H1 (cell line): Measurements from ENCODE around the gene PXDC1. TPM values are rescaled to one million over a fixed set of nuclear protein-coding genes. Genes with fewer than 3 reads are reported as not detected.

Experiments
- CTCF ChIA-PET: fragments of 300-600 bp; sonication (Branson Sonifier 250); formaldehyde crosslinking; loops from one replicate; lab custom pipeline; 2021; ENCODE audit not compliant: partially characterized antibody; lab: Charles Lee
- POLR2A ChIA-PET: fragments of 300-600 bp; sonication (Branson Sonifier 250); formaldehyde crosslinking; loops from one replicate; lab custom pipeline; 2021; ENCODE audit warnings: inconsistent platforms; ENCODE audit not compliant: partially characterized antibody; lab: Charles Lee
- DNase-seq, 2 experiments: peaks; one replicate each; pipeline versions ENCODE4 v3.0.0 to v3.0.0-alpha.2; 2010 to 2022; ENCODE audit warnings: low spot score in 2 of 2, low read depth in 1 of 2, mixed read lengths in 1 of 2
- FAIRE-seq: peaks from 2 replicates; lab custom pipeline; 2011; peaks lifted over from hg19 to GRCh38; lab: Jason Lieb, UNC
- H2AFZ ChIP-seq: 2 replicates; pipeline ENCODE4 v1.8.1; 2012; ENCODE audit warnings: low read length, inconsistent platforms
- H2AK5ac ChIP-seq: 2 replicates; pipeline ENCODE4 v1.6.1; 2013; ENCODE audit warnings: low read depth, low read length
- H2BK120ac ChIP-seq: replicated peaks from 2 replicates; pipeline ENCODE3; 2013; ENCODE audit warnings: low read depth, low read length, inconsistent platforms
- H2BK12ac ChIP-seq: 2 replicates; pipeline ENCODE4 v1.6.1; 2013; ENCODE audit warnings: low read depth, low read length
- H2BK15ac ChIP-seq: 2 replicates; pipeline ENCODE4 v1.6.1; 2013; ENCODE audit warnings: low read length
- H2BK20ac ChIP-seq: 2 replicates; pipeline ENCODE4 v1.6.1; 2013; ENCODE audit warnings: low read length
- H2BK5ac ChIP-seq: 2 replicates; pipeline ENCODE4 v1.6.1; 2013; ENCODE audit warnings: low read depth, low read length
- H3K14ac ChIP-seq: 2 replicates; pipeline ENCODE4 v1.6.1; 2013; ENCODE audit warnings: inconsistent platforms; ENCODE audit not compliant: insufficient read length
- H3K18ac ChIP-seq: 2 replicates; pipeline ENCODE4 v1.6.1; 2013; ENCODE audit warnings: low read length; ENCODE audit errors: extremely low read depth
- H3K23ac ChIP-seq: 2 replicates; pipeline ENCODE4 v1.6.1; 2013; ENCODE audit warnings: inconsistent platforms; ENCODE audit not compliant: insufficient read length
- H3K23me2 ChIP-seq: 2 replicates; pipeline ENCODE4 v1.6.1; 2013; ENCODE audit warnings: low read depth, low read length
- H3K27ac ChIP-seq: 2 replicates; pipeline ENCODE4 v1.6.1; 2011; ENCODE audit warnings: low read depth, low read length, inconsistent platforms
- H3K27me3 ChIP-seq, 4 experiments: replicated peaks in 1 of 4; 1 replicate in 1 of 4; 2 replicates in 3 of 4; pipeline versions ENCODE4 v1.6.1 to v1.8.1; 2011 to 2013; ENCODE audit warnings: low read length in 3 of 4, mild to moderate bottlenecking in 3 of 4, inconsistent platforms in 2 of 4, mixed read lengths in 2 of 4, moderate library complexity in 1 of 4; ENCODE audit not compliant: control insufficient read depth in 3 of 4, insufficient read depth in 3 of 4; ENCODE audit errors: extremely low read depth in 1 of 4
- H3K36me3 ChIP-seq, 4 experiments: 2 replicates each; pipeline versions ENCODE4 v1.6.1 to v1.8.1; 2011 to 2013; ENCODE audit warnings: mild to moderate bottlenecking in 4 of 4, low read length in 3 of 4, moderate library complexity in 2 of 4, control low read depth in 1 of 4, inconsistent platforms in 1 of 4; ENCODE audit not compliant: insufficient read depth in 4 of 4, control insufficient read depth in 2 of 4
- H3K4ac ChIP-seq: replicated peaks from 2 replicates; pipeline ENCODE3; 2013; ENCODE audit warnings: low read length, low read depth, mixed read lengths, inconsistent platforms; ENCODE audit not compliant: insufficient read length
- H3K4me1 ChIP-seq, 4 experiments: replicated peaks in 1 of 4; 1 replicate in 1 of 4; 2 replicates in 3 of 4; pipeline versions ENCODE4 v1.6.1 to v1.8.1; 2011 to 2013; ENCODE audit warnings: low read length in 3 of 4, inconsistent platforms in 2 of 4, mixed read lengths in 1 of 4; ENCODE audit not compliant: insufficient read depth in 4 of 4, control insufficient read depth in 3 of 4
- H3K4me2 ChIP-seq, 2 experiments: 2 replicates each; pipeline versions ENCODE4 v1.6.1 to v1.8.1; 2011 to 2013; ENCODE audit warnings: low read depth in 2 of 2, low read length in 2 of 2, control low read depth in 1 of 2, inconsistent platforms in 1 of 2, mild to moderate bottlenecking in 1 of 2; ENCODE audit not compliant: insufficient read depth in 1 of 2
- H3K4me3 ChIP-seq, 4 experiments: fragments of 200-600, 300-600 bp in 1 of 4; sonication (generic), shearing (Covaris generic), sonication (Bioruptor Twin) in 1 of 4; 2 replicates each; pipeline versions ENCODE4 v1.5.1 to v1.8.1; 2011 to 2016; ENCODE audit warnings: low read length in 4 of 4, low read depth in 3 of 4, control low read depth in 2 of 4, inconsistent platforms in 2 of 4, mild to moderate bottlenecking in 2 of 4, mixed read lengths in 1 of 4, moderate library complexity in 1 of 4; ENCODE audit not compliant: insufficient read depth in 2 of 4; ENCODE audit errors: extremely low read depth in 1 of 4
- H3K56ac ChIP-seq: replicated peaks from 2 replicates; pipeline ENCODE3; 2013; ENCODE audit warnings: low read depth, mild to moderate bottlenecking, mixed read lengths, low read length, inconsistent platforms; ENCODE audit not compliant: insufficient read length
- H3K79me1 ChIP-seq: 2 replicates; pipeline ENCODE4 v1.6.1; 2013; ENCODE audit warnings: low read depth, low read length, control low read depth
- H3K79me2 ChIP-seq, 2 experiments: 2 replicates each; pipeline versions ENCODE4 v1.6.1 to v1.8.1; 2012 to 2013; ENCODE audit warnings: low read length in 2 of 2, mild to moderate bottlenecking in 2 of 2, inconsistent platforms in 1 of 2; ENCODE audit not compliant: insufficient read depth in 2 of 2, control insufficient read depth in 1 of 2
- H3K9ac ChIP-seq, 4 experiments: replicated peaks in 1 of 4; 1 replicate in 1 of 4; 2 replicates in 3 of 4; pipeline versions ENCODE4 v1.6.1 to v1.8.1; 2011 to 2013; ENCODE audit warnings: low read depth in 3 of 4, low read length in 3 of 4, control low read depth in 2 of 4, mild to moderate bottlenecking in 2 of 4, moderate library complexity in 2 of 4, inconsistent platforms in 1 of 4; ENCODE audit errors: extremely low read depth in 1 of 4
- H3K9me3 ChIP-seq, 2 experiments: 2 replicates each; pipeline versions ENCODE4 v1.6.1 to v1.8.1; 2012 to 2013; ENCODE audit warnings: mild to moderate bottlenecking in 2 of 2, moderate library complexity in 2 of 2, control low read depth in 1 of 2, inconsistent platforms in 1 of 2, low read depth in 1 of 2, low read length in 1 of 2, mixed read lengths in 1 of 2; ENCODE audit not compliant: insufficient read depth in 2 of 2
- H4K20me1 ChIP-seq, 2 experiments: replicated peaks in 1 of 2; 2 replicates each; pipeline versions ENCODE3 to v1.8.1; 2011 to 2013; ENCODE audit warnings: inconsistent platforms in 2 of 2, low read length in 2 of 2, mild to moderate bottlenecking in 1 of 2; ENCODE audit not compliant: insufficient read depth in 2 of 2, control insufficient read depth in 1 of 2
- H4K5ac ChIP-seq: 2 replicates; pipeline ENCODE4 v1.6.1; 2013; ENCODE audit warnings: low read length, low read depth, mixed read lengths, inconsistent platforms; ENCODE audit not compliant: insufficient read length
- H4K8ac ChIP-seq: 2 replicates; pipeline ENCODE4 v1.8.0; 2013; ENCODE audit warnings: mild to moderate bottlenecking, moderate library complexity, low read length, inconsistent platforms; ENCODE audit not compliant: insufficient read depth; ENCODE audit errors: extremely low read depth
- H4K91ac ChIP-seq: replicated peaks from 2 replicates; pipeline ENCODE3; 2013; ENCODE audit warnings: low read length, mixed read lengths, inconsistent platforms; ENCODE audit not compliant: insufficient read length
- ASH2L ChIP-seq: fragments of 200-600, 300-600 bp; sonication (generic); IDR thresholded peaks from one replicate; pipeline ENCODE4 v1.7.1; 2017; ENCODE audit warnings: low read length
- CHD1 ChIP-seq: IDR thresholded peaks from 2 replicates; pipeline ENCODE4 v1.6.1; 2012; ENCODE audit warnings: low read depth, low read length, improper control_type of control experiment
- CHD2 ChIP-seq: IDR thresholded peaks from 2 replicates; pipeline ENCODE4 v1.6.1; 2012; ENCODE audit warnings: low read length, improper control_type of control experiment
- FOSL1 ChIP-seq: IDR thresholded peaks from 2 replicates; pipeline ENCODE4 v1.6.1; 2011; ENCODE audit warnings: mild to moderate bottlenecking, low read depth, low read length, moderate library complexity; ENCODE audit not compliant: insufficient read depth
- POLR2AphosphoS5 ChIP-seq: IDR thresholded peaks from 2 replicates; pipeline ENCODE4 v1.6.1; 2011; ENCODE audit warnings: low read depth, low read length
- POU5F1 ChIP-seq: IDR thresholded peaks from 2 replicates; pipeline ENCODE4 v1.6.1; 2011; ENCODE audit warnings: low read depth, mild to moderate bottlenecking, low read length, moderate library complexity
- RXRA ChIP-seq: IDR thresholded peaks from 2 replicates; pipeline ENCODE4 v1.6.1; 2011; ENCODE audit warnings: low read depth, mild to moderate bottlenecking, low read length, moderate library complexity; ENCODE audit not compliant: insufficient read depth
- TBP ChIP-seq: IDR thresholded peaks from 2 replicates; pipeline ENCODE4 v1.6.1; 2011; ENCODE audit warnings: low read depth, low read length, improper control_type of control experiment
- YY1 ChIP-seq: IDR thresholded peaks from 2 replicates; pipeline ENCODE4 v1.6.1; 2011; ENCODE audit warnings: low read depth, mild to moderate bottlenecking, low read length
- WGBS, 2 experiments: shearing (Covaris generic) in 1 of 2; methylation state at CpG; one replicate each; pipeline versions ENCODE4 v1.1.6 to v1.1.7; 2013 to 2015; ENCODE audit warnings: low lambda C conversion rate in 2 of 2, mixed read lengths in 2 of 2, inconsistent platforms in 1 of 2, low coverage in 1 of 2, missing lambda C conversion rate in 1 of 2; ENCODE audit not compliant: insufficient replicate concordance in 2 of 2, insufficient coverage in 1 of 2, insufficient read length in 1 of 2; ENCODE audit errors: extremely low coverage in 1 of 2, missing lambda C conversion rate in 1 of 2; 5-methylcytosine and 5-hydroxymethylcytosine counted together
- polyA plus RNA-seq, 7 experiments: library from polyadenylated mRNA; depleted of rRNA in 3 of 7; stranded (reverse) in 5 of 7; unstranded in 2 of 7; fragments of >200 nt in 5 of 7; fragments of 200-250 nt in 2 of 7; gene quantifications; 1 replicate in 5 of 7; 2 replicates in 1 of 7; 4 replicates in 1 of 7; pipeline versions ENCODE4 v1.2.1 to v1.2.3, GENCODE V29; 2011 to 2013; ENCODE audit warnings: missing spikeins in 2 of 7, mixed read lengths in 2 of 7
- total RNA-seq: library from RNA; stranded (reverse); fragmentation: NEBNext Ultra II Directional; extraction: Animal tissue kit (Norgen Biotek cat#: 25700); gene quantifications from 2 replicates; pipeline ENCODE4 v1.2.1, GENCODE V29; 2021
- TF ChIP-seq, protein P1 (sequence below): IDR thresholded peaks from 2 replicates; pipeline ENCODE4 v1.6.1; 2011; ENCODE audit warnings: low read depth, mild to moderate bottlenecking, low read length; ENCODE audit not compliant: insufficient read depth
- TF ChIP-seq, protein P2 (sequence below): IDR thresholded peaks from 2 replicates; pipeline ENCODE4 v1.6.1; 2012; ENCODE audit warnings: inconsistent platforms

The PXDC1 gene
- total and polyA plus RNA-seq, 2 of the 8 experiments (the other 6 are each of a cell fraction or from before 2014, with no cell fraction given): 1.7 to 2.0 TPM

DNA sequence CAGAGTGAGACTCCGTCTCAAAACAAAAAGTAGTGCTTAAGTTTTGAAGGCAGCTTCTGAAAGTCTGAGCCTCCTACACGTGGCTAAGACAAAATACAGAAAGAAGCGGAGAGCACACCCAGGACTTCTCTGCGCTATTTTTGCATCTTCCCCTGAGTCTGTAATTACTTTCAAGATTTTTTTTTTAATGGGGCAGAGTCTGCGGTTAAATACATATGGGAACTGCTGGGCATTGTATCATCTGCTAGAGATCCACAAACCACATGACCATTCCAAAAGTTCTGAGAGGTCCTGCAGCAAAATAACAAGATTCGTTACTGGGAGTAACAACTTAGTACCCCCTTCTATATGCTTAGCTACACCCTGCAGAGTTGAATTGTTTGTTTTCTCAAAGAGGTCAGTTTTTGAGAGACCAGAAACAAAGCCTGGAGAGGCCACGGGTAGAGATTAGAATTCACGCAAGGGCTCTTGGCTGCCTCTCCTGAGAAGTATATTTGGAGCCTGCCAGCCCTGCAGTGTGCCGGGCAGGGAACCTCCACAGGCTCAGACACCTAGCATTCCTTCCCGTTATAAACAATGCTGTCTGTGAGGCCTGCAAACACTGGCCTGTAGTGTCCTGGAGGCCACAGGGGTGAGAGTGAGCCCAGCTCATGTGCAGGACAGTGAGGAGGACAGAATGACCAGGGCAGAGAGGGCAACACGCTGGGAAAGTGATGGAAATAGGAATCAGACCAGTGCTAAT lies 49.5 kb upstream of the PXDC1 start:
- Histone ChIP-seq H3K23ac (no peak overlapping the region), H3K18ac (no peak overlapping the region), H2BK12ac (no peak overlapping the region), H3K9me3 (no peaks in the 10 kb centered on the region), H2AFZ (no peak overlapping the region), H4K5ac (no peak overlapping the region), H3K4ac (no peak overlapping the region), H3K4me1 (peaks cover 0 to 4% (median 3%) of the 10 kb centered on the region in 4 experiments; a peak in 5 of 7 replicates), H3K27me3 (no peaks in the 10 kb centered on the region; a peak in 3 of 7 replicates), H4K20me1 (no peaks in the 10 kb centered on the region), H2BK120ac (no peak overlapping the region), H3K79me1 (no peaks in the 10 kb centered on the region), H4K91ac (peak overlapping the region; percentile 11), H4K8ac (no peak overlapping the region), H3K4me3 (no peak overlapping the region), H2BK15ac (no peak overlapping the region), H3K79me2 (no peaks in the 10 kb centered on the region), H3K14ac (no peak overlapping the region), H2BK20ac (no peak overlapping the region), H3K36me3 (no peaks in the 10 kb centered on the region), H2AK5ac (no peak overlapping the region), H2BK5ac (no peak overlapping the region), H3K9ac (no peak overlapping the region), H3K4me2 (no peak overlapping the region), H3K23me2 (no peaks in the 10 kb centered on the region), H3K56ac (no peak overlapping the region), H3K27ac (no peak overlapping the region)
- WGBS, 2 experiments: 70% methylated on average over 11 of the region's 11 CpGs; no CpG with 5 or more reads in 1 of the 2 experiments
- no peak for DNase-seq
- ChIA-PET POLR2A (no interaction called here), CTCF (interaction anchor here (0.7 to 3.0 kb wide), 6 partner anchors 8 to 445 kb away, joined by 3 to 13 read pairs (median 4); partner anchors contain the start of gene FAM50B)
- FAIRE-seq: no peak
- no peak for TF ChIP-seq FOSL1
- TF ChIP-seq POU5F1: no peak
- TF ChIP-seq ASH2L: no peak
- TF ChIP-seq POLR2AphosphoS5: no peak
- TF ChIP-seq CHD2: no peak
- TF ChIP-seq, protein P1, sequence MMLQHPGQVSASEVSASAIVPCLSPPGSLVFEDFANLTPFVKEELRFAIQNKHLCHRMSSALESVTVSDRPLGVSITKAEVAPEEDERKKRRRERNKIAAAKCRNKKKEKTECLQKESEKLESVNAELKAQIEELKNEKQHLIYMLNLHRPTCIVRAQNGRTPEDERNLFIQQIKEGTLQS: no peak
- no peak for TF ChIP-seq RXRA
- no peak for TF ChIP-seq TBP
- TF ChIP-seq CHD1: no peak
- TF ChIP-seq, protein P2, sequence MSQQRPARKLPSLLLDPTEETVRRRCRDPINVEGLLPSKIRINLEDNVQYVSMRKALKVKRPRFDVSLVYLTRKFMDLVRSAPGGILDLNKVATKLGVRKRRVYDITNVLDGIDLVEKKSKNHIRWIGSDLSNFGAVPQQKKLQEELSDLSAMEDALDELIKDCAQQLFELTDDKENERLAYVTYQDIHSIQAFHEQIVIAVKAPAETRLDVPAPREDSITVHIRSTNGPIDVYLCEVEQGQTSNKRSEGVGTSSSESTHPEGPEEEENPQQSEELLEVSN: no peak
- no peak for TF ChIP-seq YY1
